Renal cortex interstitium (tissue), 11 donors: ENCODE results near the gene SHQ1. TPM values are rescaled to one million over a fixed set of nuclear protein-coding genes. Genes with fewer than 3 reads are reported as not detected.

Experiments
- DNase-seq, 11 donors: peaks; one replicate each; pipeline ENCODE4 v3.0.0-alpha.2; 2013; ENCODE audit warnings: low read depth in 9 of 11, low spot score in 4 of 11; ENCODE audit errors: extremely low read depth in 1 of 11
- polyA plus RNA-seq, 3 donors: library from polyadenylated mRNA; unstranded; fragments of 120-200 nt; gene quantifications; one replicate each; pipeline ENCODE4 v1.2.1, GENCODE V29; 2013; ENCODE audit not compliant: insufficient read length in 3 of 3

The SHQ1 gene
- polyA plus RNA-seq, 3 donors, result 22.7 to 27.2 (median 23.6) TPM

GRCh38 chr3:72699631-72700030 lies 148.6 kb downstream of the SHQ1 start:
- no peak for DNase-seq

Other genes starting within 250 kb of the SHQ1 start
- gene GXYLT2, start 39.6 kb upstream of the SHQ1 start, polyA plus RNA-seq, result 10 to 100 TPM; 13.9 to 19.2 (median 14.7) TPM
- 100 to 1,000 TPM in 1 of 3 donors, 10 to 100 TPM in 2; 88.8 to 100 (median 92.1) TPM for gene PPP4R2, start 148.4 kb upstream of the SHQ1 start, polyA plus RNA-seq
- 1 to 10 TPM; 2.7 to 8.1 (median 3.6) TPM for gene EBLN2, start 213.2 kb upstream of the SHQ1 start, polyA plus RNA-seq